ENCODE measurements around the gene AGBL1.

AGBL1 gene

DNA sequence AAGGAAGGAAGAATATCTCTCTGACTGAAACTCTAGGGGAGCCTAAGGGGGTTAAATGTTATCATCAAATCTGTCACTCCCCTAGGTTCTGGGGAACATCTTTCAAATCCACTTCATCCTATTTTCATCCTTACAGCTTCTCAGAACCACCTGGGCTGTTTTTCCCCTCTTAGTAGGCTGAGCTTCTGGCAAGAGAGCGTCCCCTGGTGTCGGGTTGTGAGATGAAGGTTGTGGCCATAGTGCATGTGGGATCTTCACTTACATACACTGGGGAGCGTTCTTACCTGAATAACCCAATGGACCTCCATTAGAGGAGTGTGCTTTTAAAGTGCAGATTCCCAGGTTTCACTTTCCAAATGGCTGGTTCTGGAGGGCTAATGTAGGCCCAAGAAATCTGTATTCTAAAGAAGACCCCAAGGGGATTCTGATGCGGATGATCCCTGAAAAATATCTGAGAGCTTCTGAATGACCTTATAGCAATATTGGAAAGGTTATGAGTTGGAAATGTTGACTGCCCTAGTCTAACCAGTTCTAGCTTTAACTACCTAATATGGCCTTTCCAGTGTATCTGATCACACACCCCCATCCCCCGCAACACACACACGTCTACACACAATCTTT lies 663.7 kb downstream of the AGBL1 start:
- DNase-seq, result no peak

GRCh38 chr15:86744198-86744780 lies 664.6 kb downstream of the AGBL1 start:
- no peak for DNase-seq

DNA sequence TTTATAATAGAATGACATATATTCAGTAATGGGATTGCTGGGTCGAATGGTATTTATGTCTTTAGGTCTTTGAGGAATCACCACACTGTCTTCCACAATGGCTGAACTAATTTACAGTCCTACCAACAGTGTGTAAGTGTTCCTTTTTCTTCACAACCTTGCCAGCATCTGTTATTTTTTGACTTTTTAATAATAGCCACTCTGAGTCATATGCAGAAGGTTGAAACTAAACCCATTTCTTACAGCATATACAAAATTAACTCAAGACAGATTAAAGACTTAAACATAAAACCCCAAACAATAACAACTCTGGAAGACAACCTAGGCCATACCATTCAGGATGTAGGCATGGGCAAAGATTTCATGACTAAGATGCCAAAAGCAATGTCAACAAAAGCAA lies 671.4 kb downstream of the AGBL1 start:
- no peak for DNase-seq

GRCh38 chr15:86754846-86755245 lies 675.2 kb downstream of the AGBL1 start:
- DNase-seq, result no peak

GRCh38 chr15:86756688-86757087 lies 677.0 kb downstream of the AGBL1 start:
- DNase-seq, result no peak

- no peak for DNase-seq
These were observed 680.3 kb downstream of the AGBL1 start for GRCh38 chr15:86759800-86760523.

DNA sequence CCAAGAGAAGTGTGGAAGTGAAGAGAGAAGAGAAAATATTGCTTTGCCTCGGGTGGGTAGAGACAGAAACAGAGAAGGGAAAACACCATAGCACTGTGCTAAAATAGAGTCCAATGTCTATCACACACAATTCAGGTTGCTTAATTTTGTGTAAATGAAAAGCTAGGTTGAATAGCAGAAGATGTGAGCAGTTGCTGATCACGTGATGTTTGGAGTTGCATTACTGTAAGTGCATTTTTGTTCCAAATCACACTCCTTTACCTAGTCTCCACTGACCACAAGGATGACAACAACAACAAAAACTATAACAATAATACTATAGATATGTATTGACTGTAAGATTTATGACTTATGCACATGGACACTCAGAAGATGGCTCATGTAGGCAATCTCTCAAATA lies 683.2 kb downstream of the AGBL1 start:
- no peak for DNase-seq

- DNase-seq, result no peak
These were observed 684.4 kb downstream of the AGBL1 start for GRCh38 chr15:86764021-86764420.

DNA sequence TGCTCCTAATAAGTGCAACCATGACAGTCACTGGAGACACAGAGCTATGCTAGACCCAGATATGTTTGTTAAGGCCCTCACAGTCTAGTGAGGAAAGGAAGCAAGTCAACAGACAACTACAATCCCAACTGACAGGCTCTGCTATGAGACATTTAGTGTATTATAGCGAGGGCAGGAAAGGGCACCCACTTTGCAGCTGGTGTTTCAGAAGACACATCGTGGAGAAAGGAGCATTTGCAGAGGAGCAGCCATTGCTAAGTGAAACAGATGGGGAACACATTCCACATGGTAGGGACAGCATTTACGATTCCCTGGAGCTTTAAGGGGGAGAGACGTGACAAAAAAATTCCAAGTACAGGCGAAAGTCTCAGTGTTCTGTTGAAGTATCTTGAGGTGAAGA lies 685.6 kb downstream of the AGBL1 start:
- no peak for DNase-seq

DNA sequence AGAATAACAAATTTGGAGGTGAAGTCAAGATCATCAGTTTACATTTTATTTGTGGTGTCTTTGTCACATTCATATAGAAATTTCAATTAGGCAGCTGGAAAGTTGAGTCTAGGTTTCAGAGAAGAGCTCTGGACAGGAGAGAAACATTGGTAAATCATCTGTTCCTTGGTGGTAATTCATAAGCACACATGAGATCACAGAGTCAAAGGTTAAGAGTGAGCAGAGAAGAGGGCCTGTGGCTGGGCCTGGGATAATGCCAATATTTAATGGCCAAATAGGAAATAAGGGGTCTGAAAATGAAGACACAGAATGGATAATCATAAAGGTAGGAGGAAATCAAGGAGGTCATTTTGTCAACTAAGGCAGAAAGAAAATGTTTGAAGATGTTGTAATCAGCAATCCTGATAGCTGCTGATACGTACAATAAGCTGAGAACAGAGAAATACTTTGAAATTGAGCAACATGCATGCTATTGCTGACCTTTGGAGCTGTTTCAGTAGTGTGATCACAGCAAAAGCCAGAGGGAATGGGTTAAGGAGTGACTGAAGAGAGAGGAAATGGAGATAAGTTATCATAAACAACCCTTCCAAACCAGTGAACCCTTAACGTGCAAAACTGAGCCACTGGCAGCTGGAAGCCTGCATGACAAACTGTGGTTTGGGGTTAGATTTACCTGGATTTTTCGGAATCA lies 692.8 kb downstream of the AGBL1 start:
- no peak for DNase-seq

DNA sequence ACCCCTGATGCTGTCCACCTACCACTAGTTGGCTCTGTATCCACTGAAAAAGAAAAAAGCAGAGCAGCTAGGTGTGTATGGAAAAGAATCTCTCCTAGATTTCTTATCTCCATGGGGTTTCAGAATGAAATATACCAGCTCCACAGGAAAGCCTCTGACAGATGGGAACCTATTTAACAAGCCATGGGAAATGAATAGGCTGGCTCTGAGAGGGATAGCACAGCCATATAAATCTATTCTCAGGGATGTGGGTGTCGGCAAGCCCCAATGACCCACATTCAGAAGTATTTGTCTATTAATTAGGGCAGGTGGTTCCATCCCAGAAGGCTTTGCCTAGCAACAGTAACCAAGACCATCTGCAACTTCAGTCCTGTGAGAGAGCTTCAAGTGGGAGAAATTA lies 694.1 kb downstream of the AGBL1 start:
- no peak for DNase-seq

DNA sequence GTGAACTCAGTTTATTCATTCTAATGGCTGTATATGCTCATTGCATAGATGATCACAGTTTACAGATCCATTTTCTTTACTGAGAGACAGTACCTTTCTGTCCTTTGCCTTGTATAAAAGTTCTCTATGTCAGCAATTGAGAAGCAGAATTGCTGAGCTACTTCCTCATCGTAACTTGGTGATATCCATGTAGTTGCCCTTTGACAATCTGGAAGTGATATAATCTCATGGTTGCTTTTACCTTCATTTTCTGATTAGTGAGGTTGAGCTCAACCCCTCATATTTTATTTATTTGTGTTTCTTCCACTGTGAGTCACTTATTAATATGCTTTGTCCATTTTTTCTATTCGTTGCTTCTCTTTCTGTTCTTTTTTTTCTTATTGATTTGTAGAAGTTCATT lies 696.5 kb downstream of the AGBL1 start:
- no peak for DNase-seq

- DNase-seq, result no peak
These were observed 716.9 kb downstream of the AGBL1 start for GRCh38 chr15:86796521-86796920.

- DNase-seq, result no peak
These were observed 717.5 kb downstream of the AGBL1 start for GRCh38 chr15:86797135-86797534.

DNA sequence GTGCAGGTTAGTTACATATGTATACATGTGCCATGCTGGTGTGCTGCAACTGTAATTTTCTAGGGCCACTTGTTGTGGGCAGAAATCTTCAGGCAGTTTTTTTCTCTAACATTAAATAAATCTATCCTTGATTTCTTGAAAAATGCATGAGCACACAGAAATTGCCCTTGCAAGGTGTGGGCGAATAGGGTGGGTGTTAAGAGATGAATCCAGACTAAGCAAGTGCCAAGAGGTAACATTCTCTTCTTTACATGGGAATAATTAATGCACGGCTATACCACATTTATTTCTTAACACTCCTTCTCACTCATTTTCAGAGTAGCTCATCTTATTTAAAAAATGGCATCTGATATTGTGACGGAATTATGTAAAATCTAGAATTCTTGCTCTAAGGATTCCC lies 719.6 kb downstream of the AGBL1 start:
- no peak for DNase-seq

DNA sequence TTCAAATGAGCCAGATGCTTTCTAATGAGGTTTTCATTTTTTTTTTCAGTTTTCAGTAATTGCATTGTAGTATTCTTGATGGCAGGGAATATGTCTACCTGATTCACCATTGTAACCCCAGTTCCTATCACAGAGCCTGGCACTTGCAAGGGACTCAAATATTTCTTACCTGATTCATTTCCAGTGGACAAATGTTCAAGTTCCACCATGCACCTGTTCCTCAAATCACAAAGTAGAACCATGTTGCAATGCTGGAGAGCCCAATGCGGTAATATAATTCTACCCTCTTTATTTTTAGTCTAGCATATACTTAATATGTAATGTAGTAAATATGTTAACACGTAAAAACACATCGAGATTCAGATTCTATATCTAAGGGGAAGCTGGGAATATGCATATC lies 722.6 kb downstream of the AGBL1 start:
- no peak for DNase-seq

- DNase-seq, result no peak
These were observed 724.7 kb downstream of the AGBL1 start for GRCh38 chr15:86804406-86804805.

DNA sequence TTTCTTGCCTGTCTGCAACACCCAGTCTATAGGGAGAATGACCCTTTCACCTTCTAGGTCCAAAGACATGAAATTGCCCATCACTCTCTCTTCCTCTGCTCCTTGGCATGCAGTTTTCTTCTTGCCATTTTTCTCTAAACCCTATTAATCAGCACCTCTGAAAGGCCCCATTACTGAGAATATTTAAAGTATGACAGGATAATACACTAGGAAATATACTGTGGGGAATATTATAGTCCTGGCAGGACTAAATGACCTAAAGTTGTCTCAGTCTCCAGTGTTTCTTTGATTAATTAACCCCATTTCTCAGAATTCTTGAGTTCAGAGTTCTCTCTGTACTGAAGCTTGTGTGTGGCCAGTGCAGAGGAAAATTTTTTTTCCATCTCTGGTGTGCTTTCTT lies 730.7 kb downstream of the AGBL1 start:
- no peak for DNase-seq

DNA sequence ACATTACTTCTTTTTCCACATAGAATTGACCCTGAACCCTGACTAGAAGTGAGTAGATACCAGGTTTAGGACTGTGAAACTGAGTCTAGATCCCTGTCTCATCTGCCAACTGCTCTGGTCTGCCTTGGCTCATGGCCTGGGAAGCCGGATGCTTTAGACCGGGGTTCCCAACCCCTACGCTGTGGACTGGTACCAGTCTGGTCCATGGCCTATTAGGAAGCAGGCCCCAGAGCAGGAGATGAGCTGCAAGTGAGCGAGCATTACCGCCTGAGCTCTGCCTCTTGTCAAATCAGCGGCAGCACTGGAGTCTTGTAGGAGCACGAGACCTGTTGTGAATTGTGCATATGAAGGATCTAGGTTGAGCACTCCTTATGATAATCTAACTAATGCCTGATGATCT lies 734.2 kb downstream of the AGBL1 start:
- DNase-seq, result no peak

DNA sequence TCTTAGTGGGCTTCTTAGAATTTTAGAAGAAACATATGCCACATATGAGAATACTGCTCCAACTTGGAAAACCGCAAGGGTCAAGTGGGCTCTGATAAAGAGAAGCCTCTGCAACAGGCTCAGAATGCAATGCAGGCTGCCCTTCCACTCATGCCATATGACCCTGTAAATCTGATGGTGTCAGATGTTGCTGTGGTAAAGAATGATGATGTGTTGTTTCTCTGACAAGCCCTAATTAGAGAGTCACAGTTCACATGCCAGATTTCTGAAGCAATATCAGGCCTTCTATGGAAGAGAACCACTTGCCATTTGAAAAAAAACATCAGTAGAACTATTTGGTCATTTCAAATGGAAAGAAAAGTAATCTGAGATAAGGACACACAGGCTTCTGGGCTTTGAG lies 749.6 kb downstream of the AGBL1 start:
- no peak for DNase-seq

- no peak for DNase-seq
These were observed 750.6 kb downstream of the AGBL1 start for GRCh38 chr15:86830304-86830703.

GRCh38 chr15:86833595-86833994 lies 753.9 kb downstream of the AGBL1 start:
- no peak for DNase-seq

DNA sequence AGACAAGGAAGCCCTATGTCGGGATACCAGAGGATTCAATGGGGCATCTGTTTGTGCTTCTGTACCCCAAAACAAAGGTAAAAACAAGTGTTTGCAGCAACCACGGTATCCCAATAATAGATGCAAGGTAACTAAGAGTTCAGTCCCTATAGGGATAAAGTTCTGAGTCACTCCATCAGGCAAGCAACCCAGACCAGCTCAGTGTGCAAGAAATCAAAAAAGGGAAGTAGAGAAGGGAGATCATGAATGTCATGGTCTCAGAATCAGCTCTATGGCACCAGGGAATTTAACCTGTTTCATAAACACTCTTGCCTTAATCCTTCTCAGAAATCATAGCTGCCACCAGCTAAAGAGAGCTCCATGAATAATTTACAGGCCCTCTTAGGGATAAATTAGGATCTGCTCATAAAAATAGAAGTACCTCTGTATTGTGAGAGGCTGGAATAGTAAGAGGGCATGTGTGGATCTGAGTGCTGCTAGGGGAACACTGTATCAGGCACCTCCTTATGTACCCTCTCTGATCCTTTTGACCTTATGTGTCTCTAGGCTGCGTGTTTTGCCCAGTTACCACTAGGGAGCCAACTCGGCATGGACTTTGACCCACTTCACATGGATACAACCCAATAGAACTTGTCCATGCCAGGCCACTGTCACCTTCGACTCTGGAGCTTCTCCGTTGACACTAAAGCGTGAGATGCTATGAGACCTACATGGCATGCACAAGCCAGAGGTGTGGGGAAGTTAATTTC lies 754.6 kb downstream of the AGBL1 start:
- DNase-seq, result no peak
